ENCODE results near the gene DSCAM. TPM values are rescaled to one million over a fixed set of nuclear protein-coding genes. Genes with fewer than 3 reads are reported as not detected.

The DSCAM gene
- total and polyA plus RNA-seq, 2 donors (not counting 1 experiment from before 2014, with no cell fraction given) = under 0.01 to 0.01 TPM

- H2AFZ ChIP-seq (ENCODE audit: low read length) = no peak overlapping the region
- H3K4me3 ChIP-seq (replicated peaks in 1 of 4; ENCODE audit: control extremely low read depth in 1 of 4, insufficient read depth in 1 of 4, low read depth in 3 of 4, low read length in 4 of 4) = no peak overlapping the region
- no peaks in the 10 kb centered on the region for H3K9me3 ChIP-seq (ENCODE audit: control insufficient read depth, insufficient read depth, low read depth, low read length)
- H3K9ac ChIP-seq (ENCODE audit: insufficient read depth, low read length) = no peak overlapping the region
- H3K27me3 ChIP-seq (ENCODE audit: control insufficient read depth, insufficient read depth, low read length) = no peaks in the 10 kb centered on the region
- TF ChIP-seq, protein P1, sequence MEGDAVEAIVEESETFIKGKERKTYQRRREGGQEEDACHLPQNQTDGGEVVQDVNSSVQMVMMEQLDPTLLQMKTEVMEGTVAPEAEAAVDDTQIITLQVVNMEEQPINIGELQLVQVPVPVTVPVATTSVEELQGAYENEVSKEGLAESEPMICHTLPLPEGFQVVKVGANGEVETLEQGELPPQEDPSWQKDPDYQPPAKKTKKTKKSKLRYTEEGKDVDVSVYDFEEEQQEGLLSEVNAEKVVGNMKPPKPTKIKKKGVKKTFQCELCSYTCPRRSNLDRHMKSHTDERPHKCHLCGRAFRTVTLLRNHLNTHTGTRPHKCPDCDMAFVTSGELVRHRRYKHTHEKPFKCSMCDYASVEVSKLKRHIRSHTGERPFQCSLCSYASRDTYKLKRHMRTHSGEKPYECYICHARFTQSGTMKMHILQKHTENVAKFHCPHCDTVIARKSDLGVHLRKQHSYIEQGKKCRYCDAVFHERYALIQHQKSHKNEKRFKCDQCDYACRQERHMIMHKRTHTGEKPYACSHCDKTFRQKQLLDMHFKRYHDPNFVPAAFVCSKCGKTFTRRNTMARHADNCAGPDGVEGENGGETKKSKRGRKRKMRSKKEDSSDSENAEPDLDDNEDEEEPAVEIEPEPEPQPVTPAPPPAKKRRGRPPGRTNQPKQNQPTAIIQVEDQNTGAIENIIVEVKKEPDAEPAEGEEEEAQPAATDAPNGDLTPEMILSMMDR (conservative IDR thresholded peaks at IDR 0.05 in 1 of 2, IDR thresholded peaks at IDR 0.05 in 1 of 2; ENCODE audit: low read depth in 1 of 2, low read length in 2 of 2) = no peak
- TF ChIP-seq EZH2 (IDR thresholded peaks at IDR 0.05; ENCODE audit: low read length, missing control alignments) = no peak
- H4K20me1 ChIP-seq (ENCODE audit: control insufficient read depth, extremely low read depth, insufficient read depth, low read length) = no peaks in the 10 kb centered on the region
- no peaks in the 10 kb centered on the region for H3K4me1 ChIP-seq (ENCODE audit: control insufficient read depth, extremely low read depth, insufficient read depth, low read length)
- H3K79me2 ChIP-seq (ENCODE audit: control insufficient read depth, insufficient read depth, low read length) = no peaks in the 10 kb centered on the region
- no peak overlapping the region for H3K4me2 ChIP-seq (ENCODE audit: extremely low read depth, insufficient read depth, low read length)
- no peaks in the 10 kb centered on the region for H3K36me3 ChIP-seq (ENCODE audit: control insufficient read depth, insufficient read depth, low read length)
- no peak for DNase-seq (ENCODE audit: low read depth in 2 of 2)
- H3K27ac ChIP-seq (ENCODE audit: insufficient read depth, low read length) = no peak overlapping the region
Observed at GRCh38 chr21:40162075-40162474, 684.9 kb downstream of the DSCAM start.

GRCh38 chr21:40160911-40161310, 686.0 kb downstream of the DSCAM start:
- Histone ChIP-seq H4K20me1 (ENCODE audit: control insufficient read depth, extremely low read depth, insufficient read depth, low read length) (no peaks in the 10 kb centered on the region), H3K27ac (ENCODE audit: insufficient read depth, low read length) (no peak overlapping the region), H3K36me3 (ENCODE audit: control insufficient read depth, insufficient read depth, low read length) (no peaks in the 10 kb centered on the region), H3K9ac (ENCODE audit: insufficient read depth, low read length) (no peak overlapping the region), H3K9me3 (ENCODE audit: control insufficient read depth, insufficient read depth, low read depth, low read length) (no peaks in the 10 kb centered on the region), H3K79me2 (ENCODE audit: control insufficient read depth, insufficient read depth, low read length) (no peaks in the 10 kb centered on the region), H3K4me1 (ENCODE audit: control insufficient read depth, extremely low read depth, insufficient read depth, low read length) (no peaks in the 10 kb centered on the region), H3K4me2 (ENCODE audit: extremely low read depth, insufficient read depth, low read length) (no peak overlapping the region), H3K4me3 (replicated peaks in 1 of 4; ENCODE audit: control extremely low read depth in 1 of 4, insufficient read depth in 1 of 4, low read depth in 3 of 4, low read length in 4 of 4) (no peak overlapping the region), H2AFZ (ENCODE audit: low read length) (no peak overlapping the region), H3K27me3 (ENCODE audit: control insufficient read depth, insufficient read depth, low read length) (no peaks in the 10 kb centered on the region)
- DNase-seq (ENCODE audit: low read depth in 2 of 2) = no peak
- TF ChIP-seq, protein P1 (conservative IDR thresholded peaks at IDR 0.05 in 1 of 2, IDR thresholded peaks at IDR 0.05 in 1 of 2; ENCODE audit: low read depth in 1 of 2, low read length in 2 of 2) = no peak
- no peak for TF ChIP-seq EZH2 (IDR thresholded peaks at IDR 0.05; ENCODE audit: low read length, missing control alignments)

DNA sequence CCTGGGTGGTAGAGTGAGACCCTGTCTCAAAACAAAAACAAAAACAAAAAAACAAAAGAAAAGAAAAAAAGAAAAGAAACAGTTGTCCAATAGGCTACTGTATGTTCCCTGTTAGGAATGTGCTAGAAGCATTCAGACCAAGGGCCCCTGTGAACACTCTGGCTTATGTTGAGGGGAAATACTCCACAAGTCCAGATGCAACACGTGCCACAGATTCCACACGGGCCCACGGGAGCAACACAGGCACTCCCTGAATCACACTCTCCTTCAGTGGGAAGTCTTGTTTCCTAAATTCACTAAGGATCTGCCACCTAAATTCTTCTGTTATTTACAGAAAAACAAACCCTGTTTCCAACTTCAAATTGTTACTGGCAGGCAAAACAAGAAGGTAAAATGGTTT, 688.6 kb downstream of the DSCAM start:
- no peak overlapping the region for H3K9ac ChIP-seq (ENCODE audit: insufficient read depth, low read length)
- H3K9me3 ChIP-seq (ENCODE audit: control insufficient read depth, insufficient read depth, low read depth, low read length) = no peaks in the 10 kb centered on the region
- H2AFZ ChIP-seq (ENCODE audit: low read length) = no peak overlapping the region
- no peaks in the 10 kb centered on the region for H3K27me3 ChIP-seq (ENCODE audit: control insufficient read depth, insufficient read depth, low read length)
- H3K4me1 ChIP-seq (ENCODE audit: control insufficient read depth, extremely low read depth, insufficient read depth, low read length) = no peaks in the 10 kb centered on the region
- H3K4me2 ChIP-seq (ENCODE audit: extremely low read depth, insufficient read depth, low read length) = no peak overlapping the region
- H3K4me3 ChIP-seq (replicated peaks in 1 of 4; ENCODE audit: control extremely low read depth in 1 of 4, insufficient read depth in 1 of 4, low read depth in 3 of 4, low read length in 4 of 4) = no peak overlapping the region
- DNase-seq (ENCODE audit: low read depth in 2 of 2) = no peak
- H3K79me2 ChIP-seq (ENCODE audit: control insufficient read depth, insufficient read depth, low read length) = no peaks in the 10 kb centered on the region
- H3K27ac ChIP-seq (ENCODE audit: insufficient read depth, low read length) = no peak overlapping the region
- no peaks in the 10 kb centered on the region for H3K36me3 ChIP-seq (ENCODE audit: control insufficient read depth, insufficient read depth, low read length)
- TF ChIP-seq, protein P1 (conservative IDR thresholded peaks at IDR 0.05 in 1 of 2, IDR thresholded peaks at IDR 0.05 in 1 of 2; ENCODE audit: low read depth in 1 of 2, low read length in 2 of 2) = no peak
- TF ChIP-seq EZH2 (IDR thresholded peaks at IDR 0.05; ENCODE audit: low read length, missing control alignments) = no peak
- H4K20me1 ChIP-seq (ENCODE audit: control insufficient read depth, extremely low read depth, insufficient read depth, low read length) = no peaks in the 10 kb centered on the region
